OCI-LY3 (cell line): Measurements from ENCODE around the gene HDHD3.

Experiments used
- H2AFZ ChIP-seq: fragments of 200-600, 300-600 bp; shearing (Covaris generic); 2 replicates; pipeline ENCODE4 v1.6.0; 2014; ENCODE audit warnings: antibody characterized with exemption, low read depth, low read length
- H3K27ac ChIP-seq: fragments of 200-600, 300-600 bp; sonication (generic); 2 replicates; pipeline ENCODE4 v1.5.1; 2014; ENCODE audit warnings: mild to moderate bottlenecking, low read length, moderate library complexity, mixed read lengths
- H3K27me3 ChIP-seq: fragments of 200-600, 300-600 bp; sonication (generic); 2 replicates; pipeline ENCODE4 v1.6.1; 2014; ENCODE audit warnings: low read depth, low read length, mixed read lengths
- H3K36me3 ChIP-seq: fragments of 200-600, 300-600 bp; sonication (generic); replicated peaks from 2 replicates; pipeline ENCODE3; 2014; ENCODE audit warnings: low read depth, low read length, mixed read lengths
- H3K4me1 ChIP-seq: fragments of 300-600, 200-600 bp; sonication (generic); 2 replicates; pipeline ENCODE4 v1.6.1; 2014; ENCODE audit warnings: low read length, mixed read lengths
- H3K4me2 ChIP-seq: fragments of 200-600, 300-600 bp; sonication (generic); 2 replicates; pipeline ENCODE4 v1.6.1; 2014; ENCODE audit warnings: low read length, mixed read lengths
- H3K4me3 ChIP-seq: fragments of 300-600, 200-600 bp; sonication (generic); 2 replicates; pipeline ENCODE4 v1.5.1; 2014; ENCODE audit warnings: antibody characterized with exemption, mild to moderate bottlenecking, low read length, moderate library complexity
- H3K79me2 ChIP-seq: fragments of 300-600, 200-600 bp; shearing (Covaris generic); 2 replicates; pipeline ENCODE4 v1.6.1; 2014; ENCODE audit warnings: mild to moderate bottlenecking, low read length, mixed read lengths
- H3K9ac ChIP-seq: fragments of 300-600, 200-600 bp; shearing (Covaris generic); 2 replicates; pipeline ENCODE4 v1.6.0; 2014; ENCODE audit warnings: mild to moderate bottlenecking, low read length, moderate library complexity
- H3K9me3 ChIP-seq: fragments of 200-600, 300-600 bp; shearing (Covaris generic); 2 replicates; pipeline ENCODE4 v1.6.1; 2014; ENCODE audit warnings: low read length, mixed read lengths; ENCODE audit not compliant: insufficient read depth
- H4K20me1 ChIP-seq: fragments of 200-600, 300-600 bp; sonication (generic); 2 replicates; pipeline ENCODE4 v1.6.1; 2016; ENCODE audit warnings: low read length, mixed read lengths; ENCODE audit not compliant: insufficient read depth
- CTCF ChIP-seq: fragments of 200-600, 300-600 bp; sonication (generic); IDR thresholded peaks from 2 replicates; pipeline ENCODE4 v1.5.1; 2014; ENCODE audit warnings: antibody characterized with exemption, low read length, low read depth
- EZH2phosphoT487 ChIP-seq: fragments of 200-600 bp; shearing (Covaris generic); IDR thresholded peaks from 2 replicates; pipeline ENCODE4 v1.6.1; 2018; ENCODE audit warnings: antibody characterized with exemption, mixed run types, low read depth

HDHD3 gene

GRCh38 chr9:113352006-113352405 is 24.8 kb downstream of the HDHD3 start:
- peaks cover 30% of the 10 kb centered on the region for H3K4me1 ChIP-seq
- no peaks in the 10 kb centered on the region for H3K27me3 ChIP-seq
- H3K4me3 ChIP-seq = no peak overlapping the region
- H3K9me3 ChIP-seq = no peaks in the 10 kb centered on the region
- peak overlapping the region; percentile 26 for H3K4me2 ChIP-seq
- no peak overlapping the region for H2AFZ ChIP-seq
- no peak for TF ChIP-seq CTCF
- no peak for TF ChIP-seq EZH2phosphoT487
- no peak overlapping the region for H3K9ac ChIP-seq
- no peaks in the 10 kb centered on the region for H3K79me2 ChIP-seq
- H3K27ac ChIP-seq = peak overlapping the region; percentile 90; the same call in 1 of the 2 replicates
- no peaks in the 10 kb centered on the region for H3K36me3 ChIP-seq
- no peaks in the 10 kb centered on the region for H4K20me1 ChIP-seq

GRCh38 chr9:113350937-113351336 is 25.8 kb downstream of the HDHD3 start:
- H3K27me3 ChIP-seq = no peaks in the 10 kb centered on the region
- H3K79me2 ChIP-seq = no peaks in the 10 kb centered on the region
- H3K4me3 ChIP-seq = peak overlapping the region; percentile 90
- H3K36me3 ChIP-seq = no peaks in the 10 kb centered on the region
- peak overlapping the region; percentile 97 for H3K4me2 ChIP-seq
- no peaks in the 10 kb centered on the region for H3K9me3 ChIP-seq
- TF ChIP-seq CTCF (no peak), EZH2phosphoT487 (no peak)
- H3K4me1 ChIP-seq = peaks cover 30% of the 10 kb centered on the region
- H3K9ac ChIP-seq = peak overlapping the region; percentile 83
- no peaks in the 10 kb centered on the region for H4K20me1 ChIP-seq
- H2AFZ ChIP-seq = peak overlapping the region; percentile 70; the same call in 1 of the 2 replicates
- H3K27ac ChIP-seq = peak overlapping the region; percentile 90

GRCh38 chr9:113350107-113350661 is 26.6 kb downstream of the HDHD3 start:
- peak overlapping the region; percentile 90 for H3K4me3 ChIP-seq
- H4K20me1 ChIP-seq = no peaks in the 10 kb centered on the region
- peaks cover 34% of the 10 kb centered on the region for H3K4me1 ChIP-seq
- H3K27ac ChIP-seq = peak overlapping the region; percentile 90
- peak overlapping the region; percentile 70 for H2AFZ ChIP-seq
- H3K79me2 ChIP-seq = no peaks in the 10 kb centered on the region
- peak overlapping the region; percentile 97 for H3K4me2 ChIP-seq
- no peaks in the 10 kb centered on the region for H3K9me3 ChIP-seq
- no peak for TF ChIP-seq EZH2phosphoT487
- no peak for TF ChIP-seq CTCF
- no peaks in the 10 kb centered on the region for H3K36me3 ChIP-seq
- H3K27me3 ChIP-seq = no peaks in the 10 kb centered on the region
- H3K9ac ChIP-seq = peak overlapping the region; percentile 83

GRCh38 chr9:113349445-113350094 is 27.2 kb downstream of the HDHD3 start, which contains the start of gene BSPRY:
BSPRY (plus strand) TSS chr9:113349541; CDS start chr9:113349580, 39 bp downstream.
- Histone ChIP-seq H3K36me3 (no peaks in the 10 kb centered on the region), H4K20me1 (no peaks in the 10 kb centered on the region), H3K4me3 (peak within 1 kb of the TSS; percentile 90), H3K79me2 (no peaks in the 10 kb centered on the region), H3K4me2 (peak within 1 kb of the TSS; percentile 97), H3K27ac (peak within 1 kb of the TSS; percentile 90), H3K9ac (peak within 1 kb of the TSS; percentile 83), H2AFZ (peak within 1 kb of the TSS; percentile 70), H3K9me3 (no peaks in the 10 kb centered on the region), H3K4me1 (peaks cover 34% of the 10 kb centered on the region), H3K27me3 (no peaks in the 10 kb centered on the region)
- TF ChIP-seq EZH2phosphoT487 = no peak
